GM19452 (cell line): ENCODE data around the gene TRIM15.
"Not testable (repeated sequence)": the region's sequence is repeated elsewhere in the genome, so short reads cannot be mapped to it uniquely, and the experiment has no call there.

Experiments used
- ATAC-seq: cut with Tn5 transposase; IDR thresholded peaks from one replicate; pipeline ENCODE4 v1.9.1; 2021; ENCODE audit not compliant: unreplicated experiment

The TRIM15 gene

DNA sequence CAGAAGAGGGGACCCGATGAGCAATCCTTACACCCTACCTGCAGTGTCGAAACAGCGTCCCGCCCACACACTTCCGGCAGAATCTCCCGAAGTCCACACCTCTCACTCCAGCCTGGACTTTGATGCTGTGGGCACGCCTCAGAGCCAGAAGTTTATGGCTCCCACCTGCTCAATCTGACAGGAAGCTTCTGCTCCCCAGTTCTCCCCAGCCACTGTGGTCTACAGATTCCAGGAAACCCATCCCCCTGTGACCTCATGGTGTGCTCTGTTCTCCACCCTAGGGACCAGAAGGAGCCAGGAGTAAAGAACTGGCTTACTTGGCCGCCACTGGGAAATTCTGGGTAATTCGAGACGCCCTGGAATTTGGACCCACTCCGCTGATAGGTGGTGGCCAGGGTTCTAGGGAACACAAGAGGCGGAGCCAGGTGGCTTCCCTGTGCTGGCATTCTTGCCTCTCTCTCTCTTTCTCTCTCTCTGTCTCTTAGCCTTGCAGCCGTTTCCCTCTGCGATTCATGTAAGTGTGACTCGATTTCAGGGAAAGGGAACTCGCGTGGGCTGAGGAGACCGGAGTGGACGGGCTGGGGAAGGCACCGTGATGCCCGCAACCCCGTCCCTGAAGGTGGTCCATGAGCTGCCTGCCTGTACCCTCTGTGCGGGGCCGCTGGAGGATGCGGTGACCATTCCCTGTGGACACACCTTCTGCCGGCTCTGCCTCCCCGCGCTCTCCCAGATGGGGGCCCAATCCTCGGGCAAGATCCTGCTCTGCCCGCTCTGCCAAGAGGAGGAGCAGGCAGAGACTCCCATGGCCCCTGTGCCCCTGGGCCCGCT, at the start of gene TRIM15:
Gene TRIM15 (plus strand): TSS at position 457 of the 828 bp plus-strand sequence. CDS start 139 bp downstream, at position 596.
- no peak for ATAC-seq

DNA sequence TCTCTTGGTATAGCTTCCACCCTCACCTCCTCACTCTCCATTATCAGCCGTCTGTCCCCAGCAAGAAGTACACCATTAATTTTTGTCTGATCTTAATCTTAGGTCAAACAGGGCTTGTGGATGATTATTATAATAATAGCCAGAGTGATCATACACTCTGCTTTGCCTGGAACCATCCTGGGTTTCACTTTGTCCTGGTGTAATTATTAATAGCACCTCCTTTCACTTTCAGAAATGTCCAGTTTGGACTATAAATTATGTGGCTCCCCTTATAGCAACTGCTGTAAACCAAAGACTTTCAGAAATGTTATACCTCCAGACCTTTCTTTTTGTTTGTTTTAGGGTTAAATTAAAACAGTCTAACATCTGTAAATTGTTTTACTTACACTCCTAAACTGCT, 49.5 kb upstream of the TRIM15 start:
- no peak for ATAC-seq

DNA sequence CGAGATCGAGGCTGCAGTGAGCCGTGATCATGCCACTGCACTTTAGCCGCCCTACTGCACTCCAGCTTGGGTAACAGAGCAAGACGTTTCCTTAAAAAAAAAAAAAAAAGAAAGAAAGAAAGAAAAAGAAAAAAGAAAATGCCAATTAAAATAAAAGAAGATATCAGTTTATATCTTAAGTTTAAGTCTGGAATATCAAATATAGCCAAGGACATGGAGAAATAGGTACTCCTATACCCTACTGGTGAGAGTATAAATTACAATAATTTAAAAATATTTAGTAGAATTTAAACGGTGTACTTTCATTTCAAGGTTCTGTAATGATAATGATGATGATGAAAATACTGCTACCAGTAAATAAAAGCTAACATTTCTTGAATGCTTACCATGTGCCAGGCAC, 46.6 kb upstream of the TRIM15 start:
- ATAC-seq = no peak

DNA sequence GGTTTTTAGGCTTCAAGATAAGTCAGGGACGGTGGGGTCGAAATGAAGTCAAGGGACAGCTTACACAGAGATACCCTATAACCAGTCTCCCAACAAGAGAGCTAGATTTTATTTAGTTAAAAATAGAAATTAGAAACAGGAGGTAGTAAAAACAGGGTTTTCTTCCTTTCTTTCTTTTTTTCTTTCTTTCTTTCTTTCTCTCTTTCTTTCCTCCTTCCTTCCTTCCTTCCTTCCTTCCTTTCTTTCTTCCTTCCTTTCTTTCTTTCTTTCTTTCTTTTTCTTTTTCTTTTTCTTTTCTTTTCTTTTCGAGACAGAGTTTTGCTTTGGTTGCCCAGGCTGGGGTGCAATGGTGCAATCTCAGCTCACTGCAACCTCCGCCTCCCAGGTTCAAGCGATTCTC, 44.7 kb upstream of the TRIM15 start:
- not testable (repeated sequence) for ATAC-seq

DNA sequence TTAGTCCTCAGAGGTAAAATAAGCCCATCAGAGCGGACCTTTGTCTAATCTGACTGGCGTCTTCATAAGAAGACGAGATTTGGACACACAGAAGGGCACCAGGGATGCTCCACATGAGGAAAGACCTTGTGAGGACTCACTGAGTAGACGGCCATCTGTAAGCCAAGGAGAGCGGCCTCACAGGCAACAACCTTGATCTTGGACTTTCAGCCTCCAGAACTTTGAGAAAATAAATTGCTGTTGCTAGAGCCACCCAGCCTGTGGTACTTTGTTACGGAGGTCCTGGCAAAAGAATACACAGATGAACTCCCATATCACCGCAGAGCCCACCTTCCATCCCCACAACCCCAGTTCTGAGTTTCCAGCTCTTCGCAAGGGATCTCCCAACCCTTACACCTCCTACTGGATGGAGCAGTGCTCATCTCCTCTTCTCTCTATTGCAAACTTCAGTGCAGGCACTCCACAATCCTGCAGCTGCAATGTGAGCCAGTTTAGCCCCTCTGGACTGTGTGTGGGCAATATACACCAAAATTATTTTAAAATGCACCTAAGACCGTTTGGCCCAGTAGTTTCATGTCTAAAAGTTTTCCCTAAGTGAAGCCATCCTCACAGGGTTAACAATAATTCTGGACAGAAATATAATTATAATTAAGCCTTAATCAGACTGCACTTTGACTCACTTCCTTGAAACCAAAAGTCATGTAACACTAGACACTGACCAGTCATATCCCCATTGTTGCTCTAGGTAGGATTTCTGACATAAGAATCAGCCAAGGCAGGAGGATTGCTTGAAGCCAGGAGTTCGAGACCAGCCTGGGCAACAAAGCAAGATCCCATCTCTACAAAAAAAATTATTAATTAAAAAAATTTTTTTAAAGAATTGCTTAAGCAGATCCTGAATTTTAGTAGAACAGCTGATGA, 41.6 kb upstream of the TRIM15 start:
- ATAC-seq = no peak

DNA sequence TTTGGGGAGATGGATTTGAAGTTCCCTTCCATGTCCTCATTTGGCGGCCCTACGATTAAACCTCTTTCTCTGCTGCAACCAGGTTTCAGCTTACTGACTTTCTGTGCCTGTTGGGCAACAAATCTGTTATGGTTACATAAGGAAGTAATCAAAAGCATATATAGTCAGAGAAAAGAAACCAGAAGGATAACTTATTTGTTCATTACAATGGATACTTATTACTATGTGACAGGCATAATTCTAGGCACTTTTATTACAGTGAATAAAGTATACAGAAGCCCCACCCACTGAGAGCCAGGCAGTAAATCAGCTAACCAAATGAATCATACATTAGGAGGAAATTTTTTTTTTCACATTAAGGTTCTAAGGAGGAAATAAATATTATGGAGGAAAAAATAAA, 40.8 kb upstream of the TRIM15 start:
- ATAC-seq = no peak

DNA sequence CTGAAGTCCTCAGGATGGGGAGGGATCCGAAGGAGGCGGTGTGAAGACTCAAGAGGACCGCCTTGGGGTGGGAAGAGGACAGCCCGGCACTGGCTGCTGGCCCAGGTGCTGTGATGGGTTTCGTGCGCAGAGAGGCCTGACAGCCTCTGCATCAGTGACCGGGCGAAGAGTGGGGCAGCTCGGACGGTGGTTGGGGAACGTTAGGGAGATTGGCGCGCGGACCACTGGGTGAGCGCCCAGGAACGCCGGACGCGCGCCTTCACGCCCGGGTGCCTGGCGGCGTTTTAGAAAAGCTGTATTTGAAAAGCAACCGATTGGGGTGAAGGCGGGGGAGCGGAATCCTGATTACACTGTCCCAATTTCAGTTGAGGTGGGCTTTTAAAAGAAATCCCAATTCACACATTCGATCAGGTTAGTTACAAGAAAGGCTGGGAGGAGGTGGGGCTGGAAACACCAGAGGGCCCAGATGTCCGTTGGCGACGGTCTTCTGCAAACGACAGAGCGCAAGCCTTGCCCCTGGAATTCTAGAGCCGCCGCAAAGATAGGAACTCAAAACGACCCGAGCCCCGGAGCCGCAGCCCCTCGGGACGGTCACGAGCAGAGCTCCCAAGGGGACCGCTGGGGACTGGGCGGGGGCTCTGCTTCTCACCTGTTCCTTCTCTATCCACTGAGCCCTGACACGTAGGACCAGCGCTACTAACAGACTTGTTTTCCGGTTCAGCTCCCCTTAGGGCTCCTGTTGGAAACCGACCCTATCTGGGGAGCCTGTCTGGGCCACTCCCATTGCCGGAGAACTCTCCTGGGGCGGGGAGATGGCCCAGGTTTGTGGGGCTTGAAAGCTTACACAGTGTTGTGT, 35.9 kb upstream of the TRIM15 start:
- ATAC-seq = no peak

DNA sequence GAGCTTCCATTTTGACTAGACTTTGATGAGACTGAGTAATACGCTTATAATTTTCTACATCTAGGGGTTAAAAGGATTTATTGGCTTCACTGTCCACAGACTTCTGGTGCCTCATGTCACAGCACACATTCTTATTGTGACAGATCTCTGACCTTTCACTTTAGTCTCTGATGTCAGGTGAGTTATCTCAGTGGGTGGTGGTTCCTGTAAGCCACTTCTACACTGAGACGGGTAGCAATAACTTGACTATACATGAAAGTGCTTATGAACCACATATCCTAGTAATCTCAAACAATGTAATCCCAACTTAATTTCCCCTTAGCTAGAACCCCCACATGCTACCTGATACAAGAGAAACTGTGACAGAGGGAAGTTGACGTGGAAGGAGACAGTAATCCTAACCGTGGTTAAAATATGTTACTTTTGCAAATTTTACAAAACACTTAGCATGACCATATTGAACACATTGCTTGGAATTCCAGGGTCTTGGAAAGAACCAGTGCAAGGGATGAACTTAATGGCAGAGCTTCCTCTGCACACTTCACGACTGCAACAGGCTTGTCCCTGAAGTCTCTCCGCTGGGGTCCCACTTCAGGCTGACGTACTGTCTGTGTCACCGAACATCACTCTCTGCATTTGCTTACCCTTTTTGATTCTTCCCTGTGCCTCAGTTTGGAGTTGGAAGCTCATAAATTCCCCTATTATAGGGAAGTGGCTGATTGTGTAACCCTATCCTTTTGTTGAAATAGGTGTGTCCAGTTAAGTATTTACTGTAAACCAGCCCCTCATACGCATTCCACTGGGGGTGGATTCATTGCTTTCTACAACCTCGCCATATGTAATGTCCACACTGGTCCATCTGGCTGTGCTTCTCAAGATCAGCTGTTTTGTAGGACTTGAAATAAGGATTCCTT, 33.8 kb upstream of the TRIM15 start:
- no peak for ATAC-seq

DNA sequence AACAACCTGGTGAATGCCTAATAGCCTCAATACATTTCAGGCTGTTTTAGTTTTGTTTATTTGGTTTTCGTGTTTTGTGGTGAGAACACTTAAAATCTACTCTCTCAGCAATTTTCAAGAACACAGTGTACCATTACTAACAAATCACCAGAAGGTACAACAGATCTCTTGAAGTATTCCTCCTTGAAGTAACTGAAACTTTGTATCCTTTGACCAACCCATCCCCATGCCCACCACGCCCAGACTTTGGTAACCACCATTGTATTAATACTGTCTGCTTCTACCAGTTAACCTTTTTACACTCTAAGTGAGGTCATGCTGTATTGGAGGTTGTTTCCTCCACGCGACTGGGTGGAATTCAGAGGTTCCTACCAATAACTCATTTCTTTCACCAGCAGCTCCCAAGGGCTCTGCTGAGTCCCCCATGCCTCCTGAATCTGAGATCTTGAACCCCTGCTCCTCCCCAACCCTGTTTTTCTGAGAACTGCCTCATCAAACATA, 33.1 kb upstream of the TRIM15 start:
- no peak for ATAC-seq

DNA sequence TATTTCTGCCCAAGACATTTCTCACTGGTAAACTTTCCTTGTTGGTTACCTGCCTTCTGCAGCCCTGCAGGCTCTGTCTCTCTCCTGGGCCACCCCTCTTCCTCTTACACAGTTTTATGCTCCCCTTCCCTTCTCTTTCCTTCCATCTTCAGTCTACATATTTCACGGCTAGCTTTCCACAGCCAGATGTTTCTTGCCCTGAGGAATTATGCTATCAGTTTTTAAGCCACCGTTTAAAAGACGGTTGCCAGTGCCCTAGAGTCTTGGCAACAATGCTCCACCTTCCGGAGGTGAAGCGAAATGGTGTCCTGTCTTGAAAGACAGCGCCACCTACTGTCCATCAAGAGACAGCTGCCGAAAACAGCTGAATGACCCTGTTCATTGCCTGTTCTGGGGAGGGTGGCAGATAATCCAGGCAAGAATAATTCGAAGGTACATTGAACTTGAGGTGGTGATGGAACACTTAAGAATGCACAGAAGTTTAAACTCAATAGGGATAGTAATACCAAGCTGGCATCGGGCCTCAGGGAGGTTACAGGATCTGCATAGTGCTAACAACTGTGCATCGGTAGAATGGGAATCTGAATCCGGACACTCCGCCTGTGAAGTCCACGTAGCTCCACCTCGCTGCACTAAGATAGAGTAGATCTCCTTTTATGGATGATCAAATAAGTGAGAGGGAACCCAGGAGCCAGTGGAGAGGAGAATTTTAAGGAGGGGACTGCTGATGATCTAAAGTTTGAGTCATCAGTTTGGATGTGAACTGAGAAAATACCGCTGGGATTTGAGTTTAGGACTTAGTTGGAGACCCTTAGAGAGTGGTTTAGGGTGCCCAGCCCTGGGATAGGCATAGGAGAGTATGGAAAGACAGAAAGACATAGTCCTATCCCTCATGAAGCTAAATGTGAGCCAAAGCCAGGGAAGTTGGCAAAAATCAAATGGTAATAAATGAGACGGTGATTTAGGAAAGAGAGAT, 32.2 kb upstream of the TRIM15 start:
- ATAC-seq = no peak

DNA sequence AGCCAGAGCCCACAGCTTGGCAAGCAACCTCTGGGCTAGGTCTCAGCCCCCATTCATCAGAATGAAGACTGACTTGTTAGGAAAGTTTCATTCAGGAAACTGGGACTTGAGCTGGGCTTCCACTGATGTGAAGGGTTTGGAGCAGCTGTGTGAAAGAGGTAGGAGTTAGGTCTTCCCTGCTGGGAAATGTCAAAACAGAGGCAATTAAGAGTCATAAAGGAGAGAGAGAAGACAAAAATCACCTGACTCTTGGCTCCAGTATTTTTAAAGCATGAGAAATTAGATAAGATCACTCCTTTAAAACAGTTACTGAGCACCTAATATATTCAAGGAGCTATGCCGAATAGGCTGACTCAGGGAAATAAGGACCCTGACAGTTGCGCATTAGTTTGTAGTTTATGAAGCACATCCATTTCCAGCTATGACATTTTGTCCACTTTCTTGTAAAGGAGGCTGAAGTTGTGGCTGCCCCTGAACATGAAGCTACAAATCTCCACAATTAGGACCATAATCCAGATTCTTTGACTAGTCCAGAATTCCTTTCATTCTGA, 31.3 kb upstream of the TRIM15 start:
- no peak for ATAC-seq

DNA sequence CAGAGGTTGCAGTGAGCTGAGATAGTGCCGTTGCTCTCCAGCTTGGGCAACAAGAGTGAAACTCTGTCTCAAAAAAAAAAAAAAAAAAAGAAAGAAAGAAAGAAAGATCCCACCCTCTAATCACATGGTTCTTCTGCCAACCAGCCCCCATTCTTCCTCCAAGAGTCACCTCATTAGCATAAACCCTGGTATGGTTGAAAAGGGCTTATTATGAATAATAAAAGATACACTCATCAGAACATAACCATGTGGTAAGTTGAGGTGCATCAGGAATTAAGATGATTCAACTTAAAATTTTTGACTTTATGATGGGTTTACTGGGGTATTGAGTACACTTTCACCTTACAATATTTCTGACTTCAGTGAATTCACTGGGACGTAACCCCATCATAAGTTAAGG, 28.2 kb upstream of the TRIM15 start:
- ATAC-seq = no peak

DNA sequence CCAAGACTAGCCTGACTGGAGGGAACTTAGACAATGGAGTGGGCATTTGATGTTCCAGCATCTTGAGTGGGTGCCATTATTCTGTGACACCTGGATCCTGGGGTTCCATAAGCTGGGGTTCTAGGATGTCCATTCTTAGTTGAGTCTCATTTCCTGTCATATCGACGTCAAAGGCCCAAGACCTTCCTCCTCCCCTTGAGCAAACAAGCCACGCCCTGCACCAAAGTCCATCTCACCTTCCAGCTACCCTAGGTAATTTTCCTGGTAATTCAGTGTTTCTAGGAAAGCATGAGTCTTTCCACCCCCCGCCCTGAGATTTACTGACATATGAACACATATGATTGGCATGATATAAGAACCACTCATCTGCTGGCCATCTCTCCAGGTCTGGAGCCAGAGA, 27.6 kb upstream of the TRIM15 start, which contains the start of gene TRIM40:
Gene TRIM40 (plus strand): TSS at position 384 of the 400 bp plus-strand sequence. CDS start 897 bp downstream, outside the sequence.
- ATAC-seq = no peak

DNA sequence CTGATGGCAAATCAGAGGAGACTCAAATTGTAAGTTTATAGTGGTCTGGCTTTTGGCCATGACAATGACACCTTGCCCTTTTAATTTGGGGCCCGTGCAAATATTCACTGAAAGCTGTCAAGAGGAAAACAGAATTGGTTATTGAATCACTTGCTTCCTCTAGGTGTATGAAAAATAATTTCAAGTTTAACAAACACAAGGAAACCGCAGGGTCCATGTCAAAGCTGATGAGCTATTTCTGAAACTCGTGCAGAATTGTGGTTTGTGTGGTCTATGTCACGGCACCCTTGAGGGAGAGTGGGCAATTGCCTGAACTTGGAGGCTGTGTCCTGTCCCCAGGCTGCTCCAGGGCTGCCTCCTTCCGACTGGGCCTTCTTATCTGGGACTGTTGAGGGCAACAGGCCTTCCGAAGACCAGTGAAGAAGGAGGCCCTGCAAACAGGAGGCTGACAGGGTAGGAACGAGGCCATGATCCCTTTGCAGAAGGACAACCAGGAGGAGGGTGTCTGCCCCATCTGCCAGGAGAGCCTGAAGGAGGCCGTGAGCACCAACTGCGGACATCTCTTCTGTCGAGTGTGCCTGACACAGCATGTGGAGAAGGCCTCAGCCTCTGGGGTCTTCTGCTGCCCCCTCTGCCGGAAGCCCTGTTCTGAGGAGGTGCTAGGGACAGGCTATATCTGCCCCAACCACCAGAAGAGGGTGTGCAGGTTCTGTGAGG, 26.6 kb upstream of the TRIM15 start:
- ATAC-seq = no peak

DNA sequence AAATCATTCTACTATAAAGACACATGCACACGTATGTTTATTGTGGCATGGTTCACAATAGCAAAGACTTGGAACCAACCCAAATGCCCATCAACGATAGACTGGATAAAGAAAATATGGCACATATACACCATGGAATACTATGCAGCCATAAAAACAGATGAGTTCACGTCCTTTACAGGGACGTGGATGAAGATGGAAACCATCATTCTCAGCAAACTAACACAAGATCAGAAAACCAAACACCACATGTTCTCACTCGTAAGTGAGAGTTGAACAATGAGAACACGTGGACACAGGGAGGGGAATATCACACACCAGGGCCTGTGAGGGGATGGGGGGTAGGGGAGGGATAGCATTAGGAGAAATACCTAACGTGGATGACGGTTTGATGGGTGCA, 23.1 kb upstream of the TRIM15 start:
- not testable (repeated sequence) for ATAC-seq

DNA sequence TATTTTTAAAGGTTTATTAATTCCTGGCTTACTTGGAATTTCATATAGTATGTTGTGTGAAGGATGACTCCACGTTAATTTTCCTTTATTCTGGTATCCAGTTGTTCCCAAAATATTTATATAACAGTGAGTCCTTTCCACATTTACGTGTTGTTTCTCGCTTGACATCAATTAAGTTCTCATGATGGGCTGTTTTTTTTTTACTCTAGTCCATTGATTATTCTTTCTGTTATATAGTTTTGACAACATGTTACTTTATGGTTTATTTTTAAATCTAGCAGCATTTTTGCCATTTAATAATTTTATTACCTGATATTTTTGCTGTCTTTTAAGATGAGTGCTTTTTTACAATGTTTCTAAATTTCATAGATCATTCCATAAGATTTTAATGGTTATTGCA, 20.7 kb upstream of the TRIM15 start:
- no peak for ATAC-seq

DNA sequence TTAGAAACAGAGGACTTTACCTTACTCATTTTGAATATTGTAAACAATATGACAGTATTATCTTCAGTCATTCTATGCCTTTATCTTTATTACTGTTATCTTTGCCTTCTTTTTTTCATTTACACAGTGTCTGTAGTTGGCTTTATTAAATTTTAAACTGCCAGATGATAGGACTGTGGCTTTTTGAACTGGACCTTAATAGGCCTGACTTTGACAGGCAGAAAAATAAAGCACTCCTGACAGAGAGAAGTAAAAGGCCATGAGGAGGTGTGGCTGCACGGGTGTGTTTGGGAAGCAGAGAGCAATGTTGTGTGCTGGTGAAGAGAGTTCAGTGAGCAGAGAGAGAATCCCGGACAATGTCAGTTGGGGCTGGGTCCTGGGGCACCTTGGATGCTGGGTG, 19.6 kb upstream of the TRIM15 start:
- no peak for ATAC-seq

DNA sequence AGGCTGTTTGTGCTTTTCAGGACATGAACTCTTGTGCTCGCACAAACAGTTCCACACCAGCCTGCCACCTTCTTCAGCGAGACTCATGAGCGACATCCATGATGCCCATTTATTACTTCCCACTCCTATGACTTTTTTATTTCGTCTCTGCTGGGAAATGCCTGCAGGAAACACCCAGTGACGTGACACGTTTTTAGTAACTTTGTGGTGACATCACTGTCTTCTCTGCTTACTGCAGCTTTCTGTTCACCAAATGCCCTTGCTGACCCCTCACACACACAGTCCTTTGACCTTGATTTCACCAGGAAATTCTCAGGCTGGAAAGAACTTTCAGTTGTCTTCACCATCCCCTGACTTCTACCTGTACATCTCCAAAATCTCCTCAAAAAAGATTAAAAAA, 18.5 kb upstream of the TRIM15 start:
- ATAC-seq = no peak
